Measurements from ENCODE around the gene COG7. TPM values are rescaled to one million over a fixed set of nuclear protein-coding genes. Genes with fewer than 3 reads are reported as not detected.

The COG7 gene
- total RNA-seq, result 6.8 and 10.2 TPM in 2 replicates

GRCh38 chr16:23452572-23453337 is at the start of gene COG7:
Gene COG7 (minus strand): TSS chr16:23453189. CDS start chr16:23452994, 195 bp downstream.

Other genes starting within 250 kb of the COG7 start
- 2.7 and 4.8 TPM in 2 replicates for gene SCNN1B, start 150.9 kb downstream of the COG7 start, total RNA-seq
- 12.4 and 21.6 TPM in 2 replicates for gene GGA2, start 57.3 kb upstream of the COG7 start, total RNA-seq
- 33.3 and 51.0 TPM in 2 replicates for gene EARS2, start 104.2 kb upstream of the COG7 start, total RNA-seq
- gene UBFD1, start 104.5 kb upstream of the COG7 start, total RNA-seq, result 84.5 and 106 TPM in 2 replicates
- 173 and 197 TPM in 2 replicates for gene NDUFAB1, start 143.1 kb upstream of the COG7 start, total RNA-seq
- gene PALB2, start 188.1 kb upstream of the COG7 start, total RNA-seq, result 11.8 and 12.2 TPM in 2 replicates
- 47.9 and 48.0 TPM in 2 replicates for gene DCTN5, start 188.3 kb upstream of the COG7 start, total RNA-seq
- 53.6 and 57.6 TPM in 2 replicates for gene PLK1, start 225.7 kb upstream of the COG7 start, total RNA-seq